ENCODE results near the gene ZCCHC3.
"Not testable (repeated sequence)": the region's sequence is repeated elsewhere in the genome, so short reads cannot be mapped to it uniquely, and the experiment has no call there.

The ZCCHC3 gene

GRCh38 chr20:297098-297924 is at the start of gene ZCCHC3:
TSS of gene ZCCHC3 (plus strand) at chr20:297570. CDS start at chr20:297587, 17 bp downstream.
- DNase-seq: peak; percentile 82

- DNase-seq: no peak
These were observed 46.0 kb upstream of the ZCCHC3 start for GRCh38 chr20:251354-251753.

- DNase-seq: no peak
These were observed 44.6 kb upstream of the ZCCHC3 start for GRCh38 chr20:252801-253200.

GRCh38 chr20:253447-253846 is 43.9 kb upstream of the ZCCHC3 start:
- not testable (repeated sequence) for DNase-seq

GRCh38 chr20:257419-257818 is 40.0 kb upstream of the ZCCHC3 start, which contains the start of gene DEFB132:
TSS of gene DEFB132 (plus strand) at chr20:257724. CDS start at chr20:257779, 55 bp downstream.
- DNase-seq: no peak

- no peak for DNase-seq
These were observed 39.0 kb upstream of the ZCCHC3 start for GRCh38 chr20:258269-258858.

GRCh38 chr20:258963-259362 is 38.4 kb upstream of the ZCCHC3 start:
- DNase-seq: no peak

- no peak for DNase-seq
These were observed 37.4 kb upstream of the ZCCHC3 start for GRCh38 chr20:259981-260380.

GRCh38 chr20:263701-264100 is 33.7 kb upstream of the ZCCHC3 start:
- no peak for DNase-seq

- peak; percentile 85 for DNase-seq
These were observed 30.5 kb upstream of the ZCCHC3 start for GRCh38 chr20:266596-267562.

- DNase-seq: no peak
These were observed 26.9 kb upstream of the ZCCHC3 start for GRCh38 chr20:270517-270916.

GRCh38 chr20:271069-271468 is 26.3 kb upstream of the ZCCHC3 start:
- DNase-seq: no peak

- DNase-seq: no peak
These were observed 25.8 kb upstream of the ZCCHC3 start for GRCh38 chr20:271528-271927.

- no peak for DNase-seq
These were observed 24.7 kb upstream of the ZCCHC3 start for GRCh38 chr20:272718-273117.

GRCh38 chr20:273884-274283 is 23.5 kb upstream of the ZCCHC3 start:
- no peak for DNase-seq

GRCh38 chr20:275791-276190 is 21.6 kb upstream of the ZCCHC3 start:
- no peak for DNase-seq

- no peak for DNase-seq
These were observed 20.5 kb upstream of the ZCCHC3 start for GRCh38 chr20:276620-277495.

GRCh38 chr20:277496-277781 is 19.9 kb upstream of the ZCCHC3 start:
- no peak for DNase-seq

GRCh38 chr20:278181-278580 is 19.2 kb upstream of the ZCCHC3 start:
- DNase-seq: no peak

- DNase-seq: no peak
These were observed 18.5 kb upstream of the ZCCHC3 start for GRCh38 chr20:278607-279571.

- no peak for DNase-seq
These were observed 13.2 kb upstream of the ZCCHC3 start for GRCh38 chr20:284172-284571.
